ENCODE data around the gene DOK5. TPM values are rescaled to one million over a fixed set of nuclear protein-coding genes. Genes with fewer than 3 reads are reported as not detected.

The DOK5 gene
- total and polyA plus RNA-seq, 10 of the 15 experiments (the other 5 are each of a cell fraction or from before 2014, with no cell fraction given) = 0.03 TPM; not detected in 9

- TF ChIP-seq NFYA (IDR thresholded peaks at IDR 0.05; ENCODE audit: borderline replicate concordance, low read depth, low read length) (no peak), GABPA (IDR thresholded peaks at IDR 0.05; ENCODE audit: low read depth) (no peak)
These were observed 155.2 kb downstream of the DOK5 start (continued) for GRCh38 chr20:54630582-54630981.

- ChIA-PET SMC1A (ENCODE audit: uncharacterized antibody, unreplicated experiment) (no interaction called here), RAD21 (ENCODE audit: unreplicated experiment) (no interaction called here), CTCF (no interaction called here), POLR2A (no interaction called here)
- Histone ChIP-seq H2AFZ (ENCODE audit: control insufficient read depth, low read depth, low read length) (no peak overlapping the region), H3K9ac (ENCODE audit: control insufficient read depth, insufficient read depth, low read length) (no peak overlapping the region), H3K4me3 (no peak overlapping the region), H3K27ac (ENCODE audit: control insufficient read depth, insufficient read depth) (no peak overlapping the region), H3K9me3 (replicated peaks; ENCODE audit: control insufficient read depth, insufficient read depth, low read length) (no peaks in the 10 kb centered on the region; the same call in 2 of the 3 replicates), H4K20me1 (ENCODE audit: control insufficient read depth, insufficient read depth) (no peaks in the 10 kb centered on the region), H3K4me2 (ENCODE audit: control insufficient read depth, insufficient read depth) (no peak overlapping the region), H3K4me1 (ENCODE audit: control insufficient read depth, insufficient read depth, low read length) (peaks cover 8% of the 10 kb centered on the region; the same call in 1 of the 2 replicates), H3K27me3 (replicated peaks in 1 of 2; ENCODE audit: control insufficient read depth in 2 of 2, insufficient read depth in 2 of 2, low read length in 1 of 2) (peaks cover 3 to 5% of the 10 kb centered on the region in 2 experiments; a peak in 3 of 4 replicates), H3K36me3 (ENCODE audit: control insufficient read depth in 2 of 2, insufficient read depth in 2 of 2, low read length in 1 of 2) (no peaks in the 10 kb centered on the region), H3K79me2 (ENCODE audit: control insufficient read depth, insufficient read depth, low read length) (no peaks in the 10 kb centered on the region)
- in situ Hi-C loops (cut with MboI) = loop anchor here (25.0 kb wide), 2 partner anchors 669 to 1069 kb away; no protein-coding TSS in a partner anchor
- DNase-seq (ENCODE audit: low read depth, low spot score) = no peak
- FAIRE-seq = no peak
- BruUV-seq (replicated peaks) = no TSS peak
- TF ChIP-seq ZBTB40 (IDR thresholded peaks at IDR 0.05; ENCODE audit: borderline replicate concordance) (no peak), SMC3 (IDR thresholded peaks at IDR 0.05; ENCODE audit: borderline replicate concordance, low read length) (no peak), PAX5 (IDR thresholded peaks at IDR 0.05; ENCODE audit: borderline replicate concordance, low read depth, low read length) (no peak), KDM1A (IDR thresholded peaks at IDR 0.05; ENCODE audit: borderline replicate concordance) (no peak), CTCF (IDR thresholded peaks at IDR 0.05 in 2 of 3, conservative IDR thresholded peaks at IDR 0.05 in 1 of 3; ENCODE audit: control insufficient read depth in 2 of 3, extremely low read depth in 1 of 3, insufficient read depth in 1 of 3, low read depth in 3 of 3, low read length in 3 of 3) (no peak), FOXK2 (IDR thresholded peaks at IDR 0.05) (no peak), ZNF24 (IDR thresholded peaks at IDR 0.05) (no peak), ZBED1 (IDR thresholded peaks at IDR 0.05; ENCODE audit: borderline replicate concordance) (no peak), SPI1 (IDR thresholded peaks at IDR 0.05; ENCODE audit: borderline replicate concordance, insufficient read depth, low read depth, low read length) (no peak), ZNF384 (IDR thresholded peaks at IDR 0.05; ENCODE audit: borderline replicate concordance, low read depth, low read length) (no peak), RELB (IDR thresholded peaks at IDR 0.05; ENCODE audit: low read depth) (no peak), JUND (IDR thresholded peaks at IDR 0.05; ENCODE audit: low read depth, low read length) (no peak)
- intact Hi-C loops (cut with micrococcal nuclease; ENCODE audit: unreplicated experiment) = no loop called here
- ATAC-seq = no peak
- 72% methylated on average over 3 of the region's 3 CpGs for WGBS (ENCODE audit: insufficient coverage, insufficient replicate concordance, low lambda C conversion rate, missing lambda C conversion rate)
These were observed 155.7 kb downstream of the DOK5 start for GRCh38 chr20:54631059-54631458.
